Astrocyte (in vitro differentiated cells and primary cell): Measurements from ENCODE around the gene FOS.

Source experiments
- EZH2 ChIP-seq: IDR thresholded peaks from 2 replicates; pipeline ENCODE4 v1.6.1; 2012; ENCODE audit warnings: mild to moderate bottlenecking, low read length, inconsistent platforms; ENCODE audit not compliant: insufficient read depth
- TF ChIP-seq, protein P1 (sequence below): IDR thresholded peaks from 2 replicates; pipeline ENCODE4 v1.5.1; 2011; ENCODE audit warnings: low read depth, mild to moderate bottlenecking, inconsistent platforms, low read length, moderate library complexity; ENCODE audit not compliant: insufficient read depth

DNA sequence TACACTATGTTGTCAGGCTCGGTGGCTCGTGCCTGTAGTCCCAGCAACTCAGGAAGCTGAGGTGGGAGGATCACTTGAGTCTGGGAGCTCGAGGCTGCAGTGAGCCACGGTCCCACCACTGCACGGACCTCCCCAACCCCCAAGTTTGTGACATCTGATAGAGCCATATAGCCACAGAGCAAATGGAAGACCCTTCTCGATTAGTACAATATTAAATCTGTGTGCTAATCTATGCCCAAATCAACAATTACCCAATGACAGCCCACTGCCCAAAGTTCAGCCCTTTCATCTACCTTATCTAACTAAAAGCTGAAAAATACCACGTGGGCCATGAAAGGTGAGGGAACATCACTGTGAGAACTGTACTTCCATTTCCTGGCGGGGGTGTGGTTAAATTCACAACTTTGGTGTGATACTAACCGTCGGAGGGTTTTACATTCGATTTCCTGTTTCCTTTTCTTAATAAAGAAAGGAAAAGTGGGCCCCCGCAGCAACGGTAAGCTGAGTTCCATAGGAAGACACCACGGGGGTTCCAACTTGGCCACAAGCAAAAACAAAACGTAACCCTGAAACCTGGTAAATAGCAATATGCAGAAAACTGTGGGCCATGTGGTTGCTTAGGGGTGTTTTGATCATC lies 31.2 kb upstream of the FOS start:
- TF ChIP-seq, protein P1, sequence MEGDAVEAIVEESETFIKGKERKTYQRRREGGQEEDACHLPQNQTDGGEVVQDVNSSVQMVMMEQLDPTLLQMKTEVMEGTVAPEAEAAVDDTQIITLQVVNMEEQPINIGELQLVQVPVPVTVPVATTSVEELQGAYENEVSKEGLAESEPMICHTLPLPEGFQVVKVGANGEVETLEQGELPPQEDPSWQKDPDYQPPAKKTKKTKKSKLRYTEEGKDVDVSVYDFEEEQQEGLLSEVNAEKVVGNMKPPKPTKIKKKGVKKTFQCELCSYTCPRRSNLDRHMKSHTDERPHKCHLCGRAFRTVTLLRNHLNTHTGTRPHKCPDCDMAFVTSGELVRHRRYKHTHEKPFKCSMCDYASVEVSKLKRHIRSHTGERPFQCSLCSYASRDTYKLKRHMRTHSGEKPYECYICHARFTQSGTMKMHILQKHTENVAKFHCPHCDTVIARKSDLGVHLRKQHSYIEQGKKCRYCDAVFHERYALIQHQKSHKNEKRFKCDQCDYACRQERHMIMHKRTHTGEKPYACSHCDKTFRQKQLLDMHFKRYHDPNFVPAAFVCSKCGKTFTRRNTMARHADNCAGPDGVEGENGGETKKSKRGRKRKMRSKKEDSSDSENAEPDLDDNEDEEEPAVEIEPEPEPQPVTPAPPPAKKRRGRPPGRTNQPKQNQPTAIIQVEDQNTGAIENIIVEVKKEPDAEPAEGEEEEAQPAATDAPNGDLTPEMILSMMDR = no peak
- TF ChIP-seq EZH2 = no peak
